RWPE1 (cell line): ENCODE measurements around the gene NLGN1.

Experiments
- CTCF ChIA-PET: fragments of 350-600 bp; sonication (Branson Sonifier 250); formaldehyde crosslinking; extraction: SDS; loops from one replicate; lab custom pipeline; 2021; lab: Yijun Ruan, JAX
- POLR2A ChIA-PET: fragments of 400-600 bp; formaldehyde crosslinking; extraction: SDS; loops from one replicate; lab custom pipeline; 2020; ENCODE audit warnings: antibody characterized with exemption; ENCODE audit not compliant: low non-redundant PET; lab: Yijun Ruan, JAX
- DNase-seq: peaks from one replicate; pipeline ENCODE4 v3.0.0; 2012; ENCODE audit warnings: low spot score
- H3K27ac ChIP-seq: fragments of 450-650 bp; 2 replicates; pipeline ENCODE4 v1.5.1; 2017
- CTCF ChIP-seq: fragments of 450-650 bp; conservative IDR thresholded peaks from 2 replicates; pipeline ENCODE4 v1.5.1; 2017; ENCODE audit warnings: low read depth, mild to moderate bottlenecking

Gene NLGN1

DNA sequence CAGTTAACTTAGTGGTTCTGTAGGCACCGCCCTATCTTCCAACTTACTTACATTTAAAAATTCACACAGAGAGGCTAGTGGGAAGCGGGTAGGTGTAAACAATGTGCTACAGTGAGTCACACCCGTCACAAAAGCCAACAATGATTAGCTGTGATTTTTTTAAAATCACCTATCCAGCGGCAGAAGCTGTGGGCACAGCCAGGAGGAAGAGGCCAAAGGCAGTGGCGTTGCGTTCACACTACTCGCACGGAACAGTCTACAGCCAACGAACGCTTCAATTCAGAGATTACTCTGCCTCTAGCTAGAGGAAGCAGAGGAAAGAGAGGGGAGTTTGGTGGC, 2.5 kb upstream of the NLGN1 start:
- peak overlapping the region; percentile 51 for H3K27ac ChIP-seq
- ChIA-PET POLR2A (no interaction called here), CTCF (interaction anchor here (0.7 kb wide), 1 partner anchor 70 kb away, joined by 3 read pairs; no protein-coding TSS in a partner anchor)
- no peak for TF ChIP-seq CTCF
- DNase-seq = peak; percentile 33

- CTCF ChIA-PET = interaction anchor here (0.7 kb wide), 2 partner anchors 70 to 1111 kb away, joined by 3 read pairs; no protein-coding TSS in a partner anchor
- POLR2A ChIA-PET = no interaction called here
- no peak for TF ChIP-seq CTCF
- peak; percentile 64 for DNase-seq
- H3K27ac ChIP-seq = peak overlapping the region; percentile 51
Measured at GRCh38 chr3:173395412-173396181, 1.9 kb upstream of the NLGN1 start.

GRCh38 chr3:173396191-173397041, 1.1 kb upstream of the NLGN1 start:
- no peak for TF ChIP-seq CTCF
- POLR2A ChIA-PET = no interaction called here
- CTCF ChIA-PET = interaction anchor here (0.6 to 0.7 kb wide), 2 partner anchors 138 to 1110 kb away, joined by 3 read pairs; no protein-coding TSS in a partner anchor
- DNase-seq = peak; percentile 2
- H3K27ac ChIP-seq = no peak overlapping the region

- CTCF ChIA-PET = no interaction called here
Measured at GRCh38 chr3:173398111-173398479, 551 bp downstream of the NLGN1 start.

DNA sequence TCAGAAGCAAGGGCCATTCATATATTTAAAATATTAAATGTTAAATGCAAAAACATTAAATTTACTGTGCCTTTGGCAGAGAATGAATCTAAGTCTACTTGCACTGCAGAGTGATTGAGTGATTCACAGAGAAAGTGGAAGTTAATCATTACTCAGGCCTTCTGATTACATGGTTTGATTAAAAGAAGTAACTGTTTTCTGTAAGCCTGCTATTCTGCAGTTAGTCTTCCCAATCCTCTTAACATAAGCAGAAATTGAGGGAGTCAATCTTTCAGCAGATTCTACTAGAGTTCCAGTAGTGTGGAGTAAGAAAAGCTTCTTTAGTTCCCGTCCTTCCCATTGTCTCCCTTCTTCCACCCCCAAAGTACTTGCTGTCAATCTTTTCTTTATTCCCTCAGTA, 1.5 kb downstream of the NLGN1 start:
- CTCF ChIA-PET = no interaction called here
- H3K27ac ChIP-seq = no peak overlapping the region
- POLR2A ChIA-PET = no interaction called here
- DNase-seq = no peak
- TF ChIP-seq CTCF = no peak

More at GRCh38 chr3:173398111-173398479, 551 bp downstream of the NLGN1 start:
- no peak for TF ChIP-seq CTCF
- no peak for DNase-seq
- POLR2A ChIA-PET = no interaction called here
- H3K27ac ChIP-seq = no peak overlapping the region

- no peak for TF ChIP-seq CTCF
- ChIA-PET CTCF (no interaction called here), POLR2A (no interaction called here)
- H3K27ac ChIP-seq = no peak overlapping the region
- no peak for DNase-seq
Measured at GRCh38 chr3:173401369-173401768, 3.8 kb downstream of the NLGN1 start.
